ENCODE results near the gene TBC1D1. TPM values are rescaled to one million over a fixed set of nuclear protein-coding genes. Genes with fewer than 3 reads are reported as not detected.

The TBC1D1 gene, protein sequence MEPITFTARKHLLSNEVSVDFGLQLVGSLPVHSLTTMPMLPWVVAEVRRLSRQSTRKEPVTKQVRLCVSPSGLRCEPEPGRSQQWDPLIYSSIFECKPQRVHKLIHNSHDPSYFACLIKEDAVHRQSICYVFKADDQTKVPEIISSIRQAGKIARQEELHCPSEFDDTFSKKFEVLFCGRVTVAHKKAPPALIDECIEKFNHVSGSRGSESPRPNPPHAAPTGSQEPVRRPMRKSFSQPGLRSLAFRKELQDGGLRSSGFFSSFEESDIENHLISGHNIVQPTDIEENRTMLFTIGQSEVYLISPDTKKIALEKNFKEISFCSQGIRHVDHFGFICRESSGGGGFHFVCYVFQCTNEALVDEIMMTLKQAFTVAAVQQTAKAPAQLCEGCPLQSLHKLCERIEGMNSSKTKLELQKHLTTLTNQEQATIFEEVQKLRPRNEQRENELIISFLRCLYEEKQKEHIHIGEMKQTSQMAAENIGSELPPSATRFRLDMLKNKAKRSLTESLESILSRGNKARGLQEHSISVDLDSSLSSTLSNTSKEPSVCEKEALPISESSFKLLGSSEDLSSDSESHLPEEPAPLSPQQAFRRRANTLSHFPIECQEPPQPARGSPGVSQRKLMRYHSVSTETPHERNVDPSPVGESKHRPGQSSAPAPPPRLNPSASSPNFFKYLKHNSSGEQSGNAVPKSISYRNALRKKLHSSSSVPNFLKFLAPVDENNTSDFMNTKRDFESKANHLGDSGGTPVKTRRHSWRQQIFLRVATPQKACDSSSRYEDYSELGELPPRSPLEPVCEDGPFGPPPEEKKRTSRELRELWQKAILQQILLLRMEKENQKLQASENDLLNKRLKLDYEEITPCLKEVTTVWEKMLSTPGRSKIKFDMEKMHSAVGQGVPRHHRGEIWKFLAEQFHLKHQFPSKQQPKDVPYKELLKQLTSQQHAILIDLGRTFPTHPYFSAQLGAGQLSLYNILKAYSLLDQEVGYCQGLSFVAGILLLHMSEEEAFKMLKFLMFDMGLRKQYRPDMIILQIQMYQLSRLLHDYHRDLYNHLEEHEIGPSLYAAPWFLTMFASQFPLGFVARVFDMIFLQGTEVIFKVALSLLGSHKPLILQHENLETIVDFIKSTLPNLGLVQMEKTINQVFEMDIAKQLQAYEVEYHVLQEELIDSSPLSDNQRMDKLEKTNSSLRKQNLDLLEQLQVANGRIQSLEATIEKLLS (N-terminal part only)
- total RNA-seq = 121 and 135 TPM in 2 replicates

DNA sequence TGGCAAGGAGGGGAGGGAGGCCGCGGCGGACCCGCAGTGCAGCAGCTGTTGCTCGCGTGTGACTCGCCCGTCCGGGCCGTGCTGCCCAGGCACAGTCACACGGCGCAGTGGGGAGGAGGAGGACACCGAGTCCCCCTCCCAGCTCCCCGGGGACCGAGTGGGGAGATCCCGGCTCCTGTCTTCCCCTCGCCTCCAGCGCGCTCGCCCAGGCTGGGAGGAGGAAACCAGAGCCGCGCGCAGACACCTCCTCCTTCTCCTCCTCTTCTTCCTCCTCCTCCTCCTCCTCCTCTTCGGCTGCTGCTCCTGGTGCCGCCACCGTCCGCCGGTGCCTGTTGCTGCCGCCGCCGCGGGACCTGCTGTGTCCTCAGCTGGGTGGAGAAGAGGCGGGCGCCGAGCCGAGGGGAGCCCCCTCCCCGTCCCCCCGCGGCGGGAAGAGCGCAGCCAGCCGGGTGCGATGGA, at the start of gene TBC1D1:
TBC1D1 (plus strand) TSS at position 284 of the 459 bp plus-strand sequence. CDS start 11,012 bp downstream, outside the sequence.
- DNase-seq (ENCODE audit: low read depth, low spot score) = no peak

DNA sequence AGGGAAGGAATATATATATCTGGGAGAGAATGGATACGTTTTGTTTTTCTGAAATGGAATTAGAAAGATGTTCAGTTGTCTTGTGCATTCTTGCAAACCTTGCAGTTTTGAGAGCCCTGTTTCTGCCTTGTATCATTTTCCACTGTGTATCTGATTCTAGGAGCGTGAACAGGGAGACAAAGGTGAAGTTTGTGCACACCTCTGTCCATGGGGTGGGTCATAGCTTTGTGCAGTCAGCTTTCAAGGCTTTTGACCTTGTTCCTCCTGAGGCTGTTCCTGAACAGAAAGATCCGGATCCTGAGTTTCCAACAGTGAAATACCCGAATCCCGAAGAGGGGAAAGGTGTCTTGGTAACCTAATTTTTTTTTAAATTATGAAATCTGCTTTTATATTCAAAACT, 46.7 kb upstream of the TBC1D1 start:
- DNase-seq (ENCODE audit: low read depth, low spot score) = no peak

DNA sequence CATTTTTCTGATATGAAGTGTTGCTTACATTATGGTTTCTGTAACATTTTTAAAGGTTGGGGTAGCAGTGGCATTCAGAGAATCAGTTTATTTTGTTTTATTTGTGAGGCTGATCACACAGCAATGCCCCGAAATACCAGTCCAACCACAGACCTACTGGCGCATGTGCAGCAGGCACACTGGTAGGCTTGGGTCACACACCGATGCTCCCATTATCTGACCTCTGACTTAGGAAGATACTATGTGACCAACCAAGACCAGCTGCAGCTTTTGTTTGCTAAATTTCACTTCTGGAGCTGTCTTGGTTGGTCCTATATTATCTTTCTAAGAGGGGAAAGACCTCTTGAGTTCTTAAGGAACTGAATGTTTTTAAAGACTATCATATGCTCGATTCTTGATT, 45.7 kb upstream of the TBC1D1 start:
- DNase-seq (ENCODE audit: low read depth, low spot score) = no peak

DNA sequence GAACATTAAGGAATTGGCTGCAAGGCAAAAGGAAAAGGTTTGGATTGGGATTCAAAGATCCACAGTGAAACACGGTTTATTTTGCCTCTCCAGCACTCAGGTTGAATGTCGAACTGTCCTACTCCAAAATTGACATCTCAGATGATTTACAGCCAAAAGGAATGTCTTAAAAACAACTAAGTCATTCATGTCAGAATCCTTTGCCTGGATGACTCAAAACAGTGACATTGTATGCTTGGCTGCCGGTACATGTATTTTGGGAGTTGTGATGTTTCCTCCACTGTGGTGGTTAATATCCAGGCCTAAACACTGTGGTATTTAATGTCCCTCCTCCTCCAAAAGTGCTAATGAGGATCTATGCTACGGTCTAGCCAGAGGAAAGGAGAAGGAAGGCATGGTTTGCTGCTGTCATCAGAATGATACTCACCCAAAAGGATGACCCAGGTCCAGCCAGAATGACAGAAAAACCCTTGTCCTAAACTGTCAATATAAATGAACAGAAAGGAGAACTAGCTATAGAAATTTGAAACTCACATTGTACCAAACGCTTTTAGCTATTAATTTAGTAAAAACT, 43.5 kb upstream of the TBC1D1 start:
- DNase-seq (ENCODE audit: low read depth, low spot score) = no peak

DNA sequence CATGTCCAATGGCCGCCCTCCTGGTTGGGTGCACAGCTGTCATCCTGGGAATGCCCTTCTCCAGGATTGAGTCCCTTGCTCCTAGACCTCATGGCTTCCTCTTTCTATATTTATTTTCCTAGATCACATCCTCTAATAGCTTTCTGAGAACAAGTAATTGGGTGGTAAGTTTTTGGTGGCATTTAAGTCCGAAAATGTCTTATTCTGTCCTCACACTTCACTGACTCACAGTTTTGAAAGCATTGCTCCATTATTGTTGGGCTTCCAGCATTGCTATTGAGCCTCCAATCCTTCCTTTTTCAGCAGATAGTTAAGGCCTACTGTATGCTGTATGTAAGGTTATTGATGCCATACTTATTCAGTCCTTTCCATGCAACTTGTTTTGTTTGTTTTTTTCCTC, 38.5 kb upstream of the TBC1D1 start:
- no peak for DNase-seq (ENCODE audit: low read depth, low spot score)

DNA sequence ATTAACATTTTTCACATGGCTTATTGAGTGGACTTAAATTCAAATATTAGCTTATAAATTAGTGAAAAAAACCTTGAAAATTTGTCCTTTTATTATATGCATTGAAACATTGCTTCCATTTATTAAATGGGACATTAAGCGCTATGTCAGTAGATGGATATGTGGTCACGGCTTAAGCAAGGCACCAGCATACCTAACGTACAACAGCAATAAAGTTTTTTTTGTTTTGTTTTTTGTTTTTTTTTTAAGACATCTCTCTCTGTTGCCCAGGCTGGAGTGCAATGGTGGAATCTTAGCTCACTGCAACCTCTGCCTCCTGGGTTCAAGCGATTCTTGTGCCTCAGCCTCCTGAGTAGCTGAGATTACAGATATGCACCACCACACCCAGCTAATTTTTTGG, 32.8 kb upstream of the TBC1D1 start:
- no peak for DNase-seq (ENCODE audit: low read depth, low spot score)

DNA sequence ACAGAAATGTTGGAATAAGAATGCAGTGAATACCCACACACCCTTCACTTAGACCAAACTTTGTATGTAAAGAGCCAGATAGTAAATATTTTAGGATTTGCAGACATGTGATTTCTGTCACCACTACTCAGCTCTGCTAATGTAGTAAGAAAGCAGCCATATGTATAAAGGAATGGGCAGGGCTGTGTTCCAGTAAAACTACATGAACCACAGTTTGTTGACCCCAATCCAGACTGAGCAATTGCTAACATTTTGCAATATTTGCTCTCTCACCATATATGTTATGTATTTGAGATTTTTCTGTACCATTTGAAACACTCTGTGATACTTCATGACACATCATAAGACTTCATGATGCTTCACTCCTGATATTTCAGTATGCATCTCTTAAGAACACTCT, 32.0 kb upstream of the TBC1D1 start:
- DNase-seq (ENCODE audit: low read depth, low spot score) = no peak

DNA sequence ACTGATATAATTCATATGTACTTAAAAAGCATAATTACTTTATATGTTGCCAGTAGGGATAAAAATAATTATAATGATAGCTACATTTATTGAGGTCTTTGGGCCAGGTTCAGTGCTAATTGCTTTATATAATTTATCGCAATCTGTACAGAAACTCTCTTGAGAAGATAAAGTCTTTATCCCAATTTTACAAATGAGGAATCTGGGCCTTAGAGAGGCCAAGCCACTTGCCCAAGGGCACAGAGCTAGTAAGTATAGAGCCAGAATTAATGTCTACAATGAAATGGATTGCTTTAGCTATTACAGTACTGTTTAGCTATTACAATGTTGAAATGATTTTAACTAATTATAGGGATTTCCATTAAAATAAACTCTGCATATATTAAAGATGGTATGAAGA, 30.6 kb upstream of the TBC1D1 start:
- no peak for DNase-seq (ENCODE audit: low read depth, low spot score)

DNA sequence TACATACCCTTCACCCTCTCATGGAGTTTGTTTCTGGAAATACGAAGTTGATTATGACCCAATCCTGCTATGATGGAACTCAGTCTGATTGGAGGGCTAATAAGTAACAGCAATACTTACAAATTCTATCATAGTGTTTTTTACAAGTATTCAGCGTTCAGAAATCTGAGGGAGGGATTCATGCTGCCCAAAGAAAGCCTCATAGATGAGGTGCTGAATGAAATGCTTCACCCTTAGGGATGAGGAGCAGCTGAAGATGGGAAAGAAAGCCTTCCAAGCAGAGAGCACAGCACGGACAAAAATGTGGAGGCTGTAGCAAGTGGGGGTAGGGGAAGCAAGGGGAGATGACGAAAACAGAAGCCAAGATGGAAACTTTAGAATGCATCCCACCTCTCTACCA, 27.9 kb upstream of the TBC1D1 start:
- no peak for DNase-seq (ENCODE audit: low read depth, low spot score)

DNA sequence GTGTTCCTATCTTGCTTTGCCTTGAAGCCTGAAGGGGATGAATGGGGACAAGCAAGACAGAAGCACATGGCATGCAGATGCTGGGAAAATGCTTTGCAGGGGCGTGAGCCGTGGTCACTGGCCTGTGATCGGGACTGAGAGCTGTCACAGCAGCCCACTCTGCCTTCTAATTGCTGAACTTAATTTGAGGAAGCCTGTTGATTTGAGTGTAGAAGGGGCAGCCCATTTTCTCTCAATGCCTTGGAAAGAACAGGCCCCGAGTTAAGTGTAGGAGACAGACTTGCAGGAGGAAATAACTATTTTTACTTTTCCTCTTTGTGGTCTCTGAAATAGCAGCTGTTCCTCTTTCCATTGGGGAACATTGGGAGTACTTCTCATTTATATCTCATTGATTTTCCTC, 26.1 kb upstream of the TBC1D1 start:
- no peak for DNase-seq (ENCODE audit: low read depth, low spot score)

DNA sequence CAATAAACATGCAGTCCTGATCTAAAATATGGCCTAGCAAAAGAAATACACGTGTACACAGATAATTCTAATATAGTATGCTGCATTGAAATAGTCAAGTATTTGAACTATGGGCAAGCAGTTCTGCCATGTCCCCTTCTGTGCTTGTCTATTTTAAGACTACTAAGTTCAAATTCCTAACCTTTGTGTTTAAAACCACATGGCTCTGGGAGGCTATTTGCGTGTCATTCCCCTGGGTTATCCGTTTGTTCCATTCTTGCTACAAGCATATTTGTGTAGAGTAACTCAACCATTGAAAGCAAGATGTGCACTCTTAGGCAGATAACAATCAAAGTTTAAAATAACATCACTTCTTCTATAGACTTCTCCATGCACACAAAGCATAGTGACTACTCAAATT, 25.4 kb upstream of the TBC1D1 start:
- no peak for DNase-seq (ENCODE audit: low read depth, low spot score)

DNA sequence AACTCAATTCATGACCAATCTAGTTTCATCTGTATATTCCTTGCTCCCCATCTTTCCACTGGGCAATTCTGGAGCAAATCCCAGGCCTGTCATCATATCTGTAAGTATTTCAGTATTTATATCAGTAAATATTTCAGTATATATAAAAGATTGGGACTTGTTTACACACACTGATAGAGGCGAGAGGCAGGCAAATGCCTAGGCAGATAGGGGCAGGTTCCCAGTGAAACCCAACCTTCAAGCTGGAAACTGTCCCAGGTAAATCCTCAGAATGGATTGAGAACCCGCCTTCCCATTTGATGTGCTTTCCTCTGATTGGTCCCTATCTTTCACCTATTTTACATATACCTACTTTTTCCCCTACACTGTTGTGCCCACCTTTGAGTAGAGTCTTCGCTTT, 23.8 kb upstream of the TBC1D1 start:
- no peak for DNase-seq (ENCODE audit: low read depth, low spot score)

DNA sequence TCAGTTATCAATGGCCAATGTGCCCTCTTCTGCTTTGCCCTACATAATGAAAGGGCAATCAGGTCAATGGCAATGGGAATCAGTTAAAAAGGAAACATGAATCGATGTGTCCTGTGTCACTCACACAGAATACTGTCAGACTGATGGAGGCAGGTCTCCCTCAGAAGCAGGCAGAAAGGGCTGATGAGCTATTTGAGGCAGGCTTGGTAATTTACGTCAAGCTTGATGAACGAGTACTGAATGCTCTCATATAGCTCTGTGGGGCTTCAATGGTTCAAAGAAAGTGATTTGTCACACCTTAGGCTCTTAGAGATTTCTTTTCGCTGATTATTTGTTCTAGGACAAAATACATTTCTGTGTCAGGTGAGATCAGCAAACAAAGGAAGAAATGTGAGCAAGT, 22.6 kb upstream of the TBC1D1 start:
- DNase-seq (ENCODE audit: low read depth, low spot score) = no peak

DNA sequence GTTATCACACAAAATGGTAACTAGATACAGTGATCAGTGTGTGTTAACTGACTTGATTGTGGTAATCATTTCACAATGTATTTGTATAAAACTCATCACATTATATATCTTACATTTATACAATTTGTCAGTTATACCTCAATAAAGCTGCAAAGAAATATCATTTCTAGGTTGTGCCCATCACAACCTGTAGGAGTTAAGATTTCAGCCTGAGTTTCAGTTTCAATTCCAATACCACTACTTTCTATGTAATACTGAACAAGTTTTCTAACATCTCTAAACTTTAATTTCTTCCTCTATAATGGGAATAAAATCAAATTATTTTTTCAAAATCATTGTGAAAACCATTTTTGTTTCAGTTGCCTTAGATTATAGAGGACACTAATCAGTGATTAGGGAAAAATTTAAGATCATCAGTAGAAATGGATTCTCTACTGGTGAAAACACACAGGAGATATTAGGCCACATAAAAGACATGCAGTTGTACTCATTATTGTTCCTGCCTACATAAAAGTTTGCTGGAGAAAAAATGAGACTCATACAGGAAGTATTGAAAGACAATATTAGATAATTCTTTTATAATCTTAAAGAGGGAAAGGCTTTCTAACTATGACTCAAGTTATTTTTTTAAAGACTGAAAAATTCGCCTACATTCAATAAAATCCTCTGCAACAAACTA, 18.4 kb upstream of the TBC1D1 start:
- DNase-seq (ENCODE audit: low read depth, low spot score) = no peak

DNA sequence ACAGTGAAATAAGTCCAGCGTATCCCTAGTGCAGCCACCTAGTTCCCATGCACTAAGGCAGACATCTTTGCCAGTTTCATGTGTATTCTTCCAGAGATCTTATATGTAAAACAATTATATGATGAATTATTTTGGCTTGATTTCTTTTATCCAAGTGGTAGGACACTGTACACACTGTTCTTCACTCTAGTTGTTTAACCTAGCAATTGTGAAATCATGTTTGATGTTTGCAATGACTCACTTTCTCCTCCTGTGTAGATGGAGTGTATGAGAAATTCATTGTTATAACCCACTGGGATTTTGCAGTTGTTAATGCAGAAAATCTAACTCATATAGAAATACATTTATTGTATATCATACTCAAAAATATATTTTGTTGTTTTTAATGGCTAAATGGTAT, 17.5 kb upstream of the TBC1D1 start:
- no peak for DNase-seq (ENCODE audit: low read depth, low spot score)

DNA sequence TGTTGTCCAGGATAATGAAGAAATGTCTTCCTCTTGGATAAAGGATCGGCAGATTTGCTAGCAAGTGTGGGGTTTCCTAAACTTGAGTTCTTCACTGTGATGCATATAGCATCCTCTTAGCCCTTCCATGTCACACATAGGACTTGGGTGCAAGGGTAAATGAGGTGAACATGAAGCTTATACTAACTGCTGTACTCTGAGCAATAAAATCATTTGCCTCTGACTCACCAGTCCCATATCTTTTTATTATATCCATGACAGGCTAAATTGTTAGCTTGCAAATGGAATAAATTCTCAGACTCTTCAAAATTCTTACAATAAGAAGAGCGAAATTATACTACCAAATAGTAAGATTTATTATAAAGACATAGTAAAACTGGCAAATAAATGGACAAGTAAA, 14.7 kb upstream of the TBC1D1 start:
- DNase-seq (ENCODE audit: low read depth, low spot score) = no peak

DNA sequence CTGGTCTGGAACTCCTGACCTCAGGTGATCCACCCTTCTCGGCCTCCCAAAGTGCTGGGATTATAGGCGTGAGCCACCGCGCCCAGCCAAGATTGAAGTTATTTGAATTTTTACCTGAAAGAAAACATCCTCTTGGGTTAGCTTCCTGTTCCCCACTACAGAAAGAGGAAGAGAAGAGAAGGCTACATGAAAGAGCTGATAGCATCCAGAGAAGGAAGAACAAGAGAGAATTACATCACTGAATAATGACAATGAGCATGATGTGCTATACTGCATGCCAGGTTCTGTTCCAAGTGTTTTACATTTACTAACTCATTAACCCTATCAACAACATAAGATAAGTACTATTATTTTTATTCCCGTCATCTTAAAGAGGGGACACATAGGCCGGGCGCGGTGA, 11.5 kb upstream of the TBC1D1 start:
- DNase-seq (ENCODE audit: low read depth, low spot score) = no peak

DNA sequence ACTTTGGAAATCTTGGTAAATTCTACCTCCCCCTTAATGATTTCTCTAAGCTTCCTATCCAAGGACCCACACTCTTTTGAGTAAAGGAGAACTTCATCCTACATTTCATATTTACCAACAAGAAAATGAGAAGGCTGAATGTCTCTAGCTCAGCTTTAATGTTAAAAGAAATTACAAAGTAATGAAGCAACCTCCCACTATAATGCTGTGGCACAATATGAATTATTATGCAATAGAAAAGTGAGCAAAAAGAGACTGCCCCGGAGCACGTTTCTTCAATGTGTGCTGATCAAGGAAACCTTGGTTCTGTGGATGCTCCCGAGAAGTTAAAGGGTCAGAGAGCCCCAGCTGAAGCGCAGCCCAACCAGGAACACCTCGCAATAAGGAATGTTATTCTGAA, 9.1 kb upstream of the TBC1D1 start:
- no peak for DNase-seq (ENCODE audit: low read depth, low spot score)

DNA sequence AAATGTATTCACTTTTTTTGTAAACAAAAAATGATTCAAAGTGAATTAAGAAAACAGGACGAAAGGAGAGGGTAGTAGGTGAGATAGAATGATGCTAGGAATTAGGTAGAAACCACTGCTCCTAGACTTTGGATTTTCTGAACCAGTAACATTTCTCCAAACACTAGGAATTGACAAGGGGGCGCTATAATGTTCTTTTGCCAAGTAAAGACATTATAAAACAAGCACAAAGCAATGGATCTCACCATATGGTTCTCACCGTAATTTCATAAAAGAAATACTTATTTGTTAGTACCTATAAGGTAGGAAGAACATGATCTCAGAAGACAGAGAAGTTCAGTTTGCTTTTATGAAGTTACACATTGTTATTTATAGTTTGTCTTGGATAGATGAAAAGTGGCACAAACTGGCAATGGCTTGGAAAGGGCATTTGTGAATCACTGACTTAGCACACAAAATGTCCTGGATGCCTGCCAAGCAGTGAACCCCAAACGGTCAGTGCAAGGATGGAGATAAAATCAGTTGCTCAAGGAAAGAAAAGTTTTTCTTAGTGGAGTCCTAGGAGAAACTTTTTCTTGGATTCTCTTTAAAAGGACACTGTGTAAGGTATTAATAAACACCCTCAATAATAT, 8.1 kb upstream of the TBC1D1 start:
- DNase-seq (ENCODE audit: low read depth, low spot score) = no peak

DNA sequence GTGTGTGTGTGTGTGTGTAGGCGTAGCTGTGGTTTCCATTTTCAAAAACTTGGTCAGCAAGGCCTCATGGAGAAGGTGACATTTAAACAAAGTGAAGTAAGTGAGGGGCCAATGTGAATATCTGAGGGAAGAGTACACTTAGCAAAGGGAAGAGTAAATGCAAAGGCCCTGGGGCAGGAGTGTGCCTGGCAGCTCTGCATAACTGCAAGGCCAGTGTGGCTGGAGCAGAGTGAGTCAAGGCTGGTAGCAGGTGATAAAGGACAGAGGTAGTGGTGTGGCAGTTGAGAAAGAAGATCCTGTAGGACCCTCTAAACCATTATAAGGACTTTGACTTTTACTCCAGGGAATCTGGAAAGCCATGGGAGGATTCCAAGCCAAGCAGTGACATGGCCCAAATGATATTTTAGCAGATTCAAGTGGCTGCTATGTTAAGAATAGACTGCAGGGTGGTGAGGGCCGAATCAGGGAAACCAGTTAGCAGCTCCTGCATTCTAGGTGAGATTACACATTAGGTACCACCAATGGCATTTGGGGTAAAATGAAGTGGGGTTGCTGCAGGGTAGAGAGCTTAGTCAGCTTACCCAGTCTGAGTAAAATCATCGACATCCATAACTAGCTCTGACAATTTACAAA, 5.9 kb upstream of the TBC1D1 start:
- DNase-seq (ENCODE audit: low read depth, low spot score) = no peak
